HUDEP-2 (cell line): ENCODE measurements around the gene ZNF232.
"Not testable (repeated sequence)": the region's sequence is repeated elsewhere in the genome, so short reads cannot be mapped to it uniquely, and the experiment has no call there.

Source experiments
- DNase-seq, 76 experiments: peaks; one replicate each; lab custom pipeline; 2025; ENCODE audit not compliant: unreplicated experiment in 76 of 76; lab: John Stamatoyannopoulos, UW

ZNF232 gene

DNA sequence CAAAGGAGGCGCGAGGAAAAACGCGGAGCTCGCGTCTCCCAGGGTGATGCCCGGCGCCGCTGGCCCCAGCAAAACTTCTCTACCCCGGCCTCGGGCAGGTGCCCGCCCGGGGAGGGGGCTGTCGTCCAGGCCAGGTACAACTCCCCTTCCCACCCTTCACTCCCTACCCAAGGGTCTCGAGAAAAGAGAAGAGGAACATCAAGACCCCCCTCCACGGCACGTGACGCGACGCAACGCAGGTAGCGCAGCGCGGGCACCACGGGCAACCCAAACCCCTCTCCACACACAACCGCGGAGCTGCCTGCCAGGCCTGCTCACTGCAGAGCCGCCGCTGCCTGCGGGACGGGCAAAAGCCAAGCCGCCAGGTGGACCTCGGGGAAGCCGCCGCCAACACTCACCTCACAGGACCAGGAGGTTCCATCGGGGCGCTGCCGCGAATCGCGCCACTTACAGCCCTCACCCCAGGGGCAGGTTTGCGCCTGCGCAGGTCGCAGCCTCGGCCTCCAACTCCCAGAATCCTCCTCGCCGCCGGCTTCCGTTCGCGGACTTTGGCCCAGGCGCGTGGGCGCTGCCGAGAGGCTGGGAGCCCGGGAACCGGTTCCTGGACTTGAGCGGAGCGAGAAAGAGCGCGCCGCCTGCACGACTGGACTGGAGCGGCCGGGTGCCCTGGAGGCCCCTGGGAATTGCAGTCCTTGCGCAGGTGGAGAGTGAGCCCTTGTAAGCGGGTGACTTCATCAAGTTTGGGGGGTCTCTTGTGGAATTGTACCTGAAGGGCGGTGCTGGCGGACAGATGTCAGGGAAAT, at the start of gene ZNF232:
Gene ZNF232, minus strand, starts transcription at position 477 of the 803 bp plus-strand sequence. Its CDS starts 56 bp downstream, at position 421.
- DNase-seq, result peak in 75 of 76 experiments; percentile 53 to 93 (median 86)

DNA sequence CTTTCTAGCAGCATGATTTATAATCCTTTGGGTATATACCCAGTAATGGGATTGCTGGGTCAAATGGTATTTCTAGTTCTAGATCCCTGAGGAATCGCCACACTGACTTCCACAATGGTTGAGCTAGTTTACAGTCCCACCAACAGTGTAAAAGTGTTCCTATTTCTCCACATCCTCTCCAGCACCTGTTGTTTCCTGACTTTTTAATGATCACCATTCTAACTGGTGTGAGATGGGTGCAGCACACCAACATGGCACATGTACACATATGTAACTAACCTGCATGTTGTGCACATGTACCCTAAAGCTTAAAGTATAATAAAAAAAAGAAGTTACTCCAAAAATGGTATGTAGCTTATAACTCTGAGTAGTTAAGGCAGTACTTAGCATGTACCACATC, 49.0 kb upstream of the ZNF232 start:
- DNase-seq, result not testable (repeated sequence)

DNA sequence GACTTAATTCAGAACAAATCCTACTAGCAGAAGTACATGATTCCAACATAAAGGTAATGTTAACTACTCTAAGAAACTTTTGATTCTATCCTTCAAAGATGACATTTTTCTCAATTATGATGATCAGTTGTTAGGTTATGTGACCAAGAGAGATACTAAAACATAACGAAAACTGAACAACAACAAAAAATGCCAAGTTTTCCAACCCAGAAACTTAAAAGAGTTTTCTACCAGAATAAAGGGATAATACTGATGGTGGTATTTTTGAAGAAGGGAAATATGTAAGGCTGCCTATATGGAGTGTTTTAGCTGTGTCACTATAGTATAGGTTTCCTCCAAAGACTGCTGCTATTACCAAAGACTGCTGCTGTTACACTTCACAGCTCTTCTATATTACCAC, 34.4 kb upstream of the ZNF232 start:
- not testable (repeated sequence) for DNase-seq

DNA sequence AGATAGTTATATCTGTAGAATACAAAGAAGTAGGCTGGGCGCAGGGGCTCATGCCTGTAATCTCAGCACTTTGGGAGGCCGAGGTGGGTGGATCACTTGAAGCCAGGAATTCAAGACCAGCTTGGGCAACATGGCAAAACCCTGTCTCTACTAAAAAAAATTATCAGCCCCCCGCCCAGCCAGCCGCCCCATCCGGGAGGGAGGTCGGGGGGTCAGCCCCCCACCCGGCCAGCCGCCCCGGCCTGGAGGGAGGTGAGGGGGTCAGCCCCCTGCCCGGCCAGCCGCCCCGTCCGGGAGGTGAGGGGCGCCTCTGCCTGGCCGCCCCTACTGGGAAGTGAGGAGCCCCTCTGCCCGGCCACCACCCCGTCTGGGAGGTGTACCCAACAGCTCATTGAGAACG, 31.2 kb upstream of the ZNF232 start:
- DNase-seq, result not testable (repeated sequence)

DNA sequence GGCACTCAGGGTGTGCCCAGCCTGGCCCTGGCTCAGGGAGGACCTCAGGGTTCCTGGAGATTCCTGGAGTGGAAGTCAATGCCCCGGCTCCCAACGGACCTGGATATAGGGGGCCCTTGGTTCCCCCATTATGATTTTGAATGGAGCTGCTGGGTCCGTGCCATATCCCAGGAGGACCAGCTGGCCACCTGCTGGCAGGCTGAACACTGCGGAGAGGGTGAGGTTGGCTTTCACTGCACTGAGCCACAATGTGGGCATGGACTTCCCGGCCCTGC, 27.7 kb upstream of the ZNF232 start:
- no peak for DNase-seq

DNA sequence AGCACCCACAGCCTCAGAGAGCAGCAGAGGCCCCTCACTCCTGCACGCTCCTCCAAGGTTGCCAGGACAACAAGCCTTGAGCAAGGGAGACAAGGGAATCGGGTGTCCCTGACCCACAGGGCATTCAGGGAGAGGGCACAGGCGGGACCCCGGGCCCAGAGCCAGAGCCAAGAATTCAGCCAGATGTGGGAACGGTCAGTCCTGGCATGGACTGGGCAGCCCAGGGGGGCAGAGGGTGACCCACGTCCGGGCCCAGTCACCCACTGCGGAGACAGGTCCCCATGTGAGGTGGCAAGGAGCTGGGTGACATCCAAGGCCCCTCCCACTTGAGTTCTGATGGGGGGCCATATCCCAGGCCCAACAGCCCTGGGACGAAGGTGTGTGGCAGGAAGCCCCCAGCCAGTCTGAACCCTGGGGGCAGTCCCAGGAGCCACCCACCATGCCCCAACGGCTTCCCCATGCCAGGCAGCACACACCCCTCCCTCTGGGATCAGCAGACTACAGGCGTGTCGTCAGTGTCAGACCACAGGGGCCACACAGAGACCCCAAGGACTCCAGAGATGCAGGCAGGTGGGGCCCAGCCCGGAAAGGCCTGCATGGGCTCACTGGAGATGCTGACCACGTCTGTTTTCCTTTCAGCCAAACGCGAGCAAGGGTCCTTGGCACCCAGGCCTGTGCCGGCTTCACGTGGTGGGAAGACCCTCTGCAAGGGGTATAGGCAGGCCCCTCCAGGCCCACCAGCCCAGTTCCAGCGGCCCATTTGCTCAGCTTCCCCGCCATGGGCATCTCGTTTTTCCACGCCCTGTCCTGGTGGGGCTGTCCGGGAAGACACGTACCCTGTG, 27.2 kb upstream of the ZNF232 start:
- DNase-seq, result no peak

DNA sequence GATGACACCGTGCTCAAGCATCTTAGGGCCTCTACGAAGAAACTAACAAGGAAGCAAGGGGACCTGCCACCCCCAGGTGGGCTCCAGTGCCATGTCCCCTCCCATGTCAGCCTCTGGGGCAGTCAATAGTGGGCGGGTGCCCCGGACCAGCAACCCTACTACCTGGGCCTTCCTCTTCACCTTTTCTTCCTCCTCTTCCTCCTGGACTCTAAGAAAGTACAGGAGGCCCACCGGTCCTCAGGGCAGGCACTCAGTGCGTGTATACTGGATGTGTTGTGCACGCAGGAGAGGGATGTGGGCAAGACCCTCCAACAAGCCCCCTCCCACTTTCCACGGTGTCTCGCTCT, 26.5 kb upstream of the ZNF232 start:
- not testable (repeated sequence) for DNase-seq

DNA sequence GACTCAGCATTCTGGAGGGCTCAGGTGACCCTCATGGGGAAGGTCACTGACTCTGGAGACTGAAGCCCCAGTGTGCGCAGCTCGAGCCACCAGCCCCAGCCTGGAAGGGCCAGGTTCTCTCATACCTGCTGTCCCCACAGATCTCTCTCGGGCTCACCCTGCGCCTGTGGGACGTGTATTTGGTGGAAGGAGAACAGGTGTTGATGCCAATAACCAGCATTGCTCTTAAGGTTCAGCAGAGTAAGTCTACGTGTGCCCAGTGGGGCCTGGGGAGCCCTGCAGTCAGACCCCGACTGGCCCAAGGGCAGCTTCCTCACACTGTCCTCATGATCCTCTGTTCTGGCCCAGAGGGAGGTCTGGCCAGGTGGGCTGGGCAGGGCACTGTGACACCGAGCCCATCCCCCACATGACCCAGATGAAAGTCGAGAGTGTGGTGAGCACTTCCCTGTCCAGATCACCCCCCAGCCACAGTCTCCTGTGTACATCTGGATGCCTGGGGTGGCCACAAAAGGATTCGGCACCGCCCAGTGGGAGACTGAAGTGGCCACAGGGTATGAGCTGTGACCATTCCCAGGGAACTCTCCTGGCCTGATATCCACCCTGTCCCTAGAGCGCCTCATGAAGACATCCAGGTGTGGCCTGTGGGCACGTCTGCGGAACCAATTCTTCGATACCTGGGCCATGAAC, 26.0 kb upstream of the ZNF232 start:
- DNase-seq, result not testable (repeated sequence)

DNA sequence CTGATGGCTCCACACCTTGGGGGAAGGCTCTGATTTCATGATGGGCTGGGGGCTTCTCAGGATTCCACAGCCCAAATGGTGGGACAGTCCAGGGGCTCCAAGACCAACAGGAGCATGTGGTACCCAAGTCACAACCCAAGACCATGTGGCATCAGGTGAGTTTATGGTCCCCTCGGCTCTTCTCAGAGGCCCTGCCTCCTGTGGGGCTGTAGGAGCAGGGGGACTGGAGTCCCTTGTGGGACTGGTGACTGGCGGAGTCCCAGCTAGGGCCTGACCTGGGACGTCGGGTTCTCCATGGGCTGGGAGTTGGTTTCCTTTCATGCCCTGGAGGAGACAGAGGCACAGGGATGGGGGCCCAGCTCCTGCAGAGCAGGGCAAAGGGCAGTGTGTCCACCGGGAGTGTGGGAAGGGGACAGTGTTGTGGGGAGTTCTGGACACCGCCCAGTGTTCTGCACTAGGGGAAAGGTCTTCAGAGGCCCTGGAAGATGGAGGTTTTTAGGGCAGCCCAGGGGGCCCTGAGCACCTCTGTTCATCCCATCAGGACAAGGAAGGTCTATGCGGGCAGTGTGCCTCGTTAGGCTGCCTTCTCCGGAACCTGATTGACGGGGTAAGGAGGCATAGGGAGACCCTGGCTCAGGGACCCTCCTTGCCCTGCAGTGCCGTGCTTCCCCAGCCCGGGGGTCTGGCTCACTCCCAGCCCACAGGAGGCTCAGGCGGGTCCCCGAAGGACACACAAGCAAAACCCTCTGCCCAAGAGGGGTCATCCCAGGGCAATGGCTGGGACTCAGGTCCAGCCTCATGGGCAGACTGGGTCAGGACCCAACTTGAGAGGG, 25.1 kb upstream of the ZNF232 start:
- not testable (repeated sequence) for DNase-seq

DNA sequence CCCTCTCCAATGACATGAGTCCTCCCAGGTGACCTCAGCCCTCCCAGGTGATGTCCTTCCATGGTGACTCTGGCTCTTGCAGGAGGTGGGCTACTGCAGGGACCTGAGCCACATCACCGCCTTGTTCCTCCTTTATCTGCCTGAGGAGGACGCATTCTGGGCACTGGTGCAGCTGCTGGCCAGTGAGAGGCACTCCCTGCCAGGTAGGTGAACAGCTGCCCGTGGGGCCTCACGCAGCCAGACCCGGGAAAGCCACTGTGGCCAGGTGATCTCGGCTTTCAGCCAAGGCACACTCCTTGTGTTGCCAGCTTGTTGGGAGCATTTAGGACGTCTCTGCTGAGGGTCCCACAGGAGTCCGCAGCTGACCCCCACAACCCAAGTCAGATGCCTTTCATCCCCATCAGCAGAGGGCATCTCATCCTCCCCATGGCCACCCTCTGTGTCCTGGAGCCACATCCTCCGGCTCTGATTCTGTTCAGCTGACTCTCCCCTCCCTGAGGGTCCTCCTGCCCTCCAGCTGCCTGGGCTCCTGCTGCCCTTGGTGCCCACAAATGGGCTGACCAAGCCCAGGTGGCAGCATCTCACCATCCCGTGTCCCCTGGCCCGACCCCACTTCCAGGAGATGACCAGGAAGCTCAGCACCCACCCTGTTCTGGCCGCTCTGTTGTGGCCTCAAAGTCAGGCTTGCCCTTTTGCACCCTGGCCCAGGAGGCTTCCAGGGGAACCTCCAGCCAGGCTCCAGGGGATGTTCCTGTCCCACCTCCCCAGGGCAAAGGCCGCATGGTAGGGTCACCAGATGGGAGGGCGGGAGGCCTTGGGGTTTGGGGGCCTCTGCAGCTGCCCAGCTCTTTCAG, 24.3 kb upstream of the ZNF232 start:
- DNase-seq, result no peak

DNA sequence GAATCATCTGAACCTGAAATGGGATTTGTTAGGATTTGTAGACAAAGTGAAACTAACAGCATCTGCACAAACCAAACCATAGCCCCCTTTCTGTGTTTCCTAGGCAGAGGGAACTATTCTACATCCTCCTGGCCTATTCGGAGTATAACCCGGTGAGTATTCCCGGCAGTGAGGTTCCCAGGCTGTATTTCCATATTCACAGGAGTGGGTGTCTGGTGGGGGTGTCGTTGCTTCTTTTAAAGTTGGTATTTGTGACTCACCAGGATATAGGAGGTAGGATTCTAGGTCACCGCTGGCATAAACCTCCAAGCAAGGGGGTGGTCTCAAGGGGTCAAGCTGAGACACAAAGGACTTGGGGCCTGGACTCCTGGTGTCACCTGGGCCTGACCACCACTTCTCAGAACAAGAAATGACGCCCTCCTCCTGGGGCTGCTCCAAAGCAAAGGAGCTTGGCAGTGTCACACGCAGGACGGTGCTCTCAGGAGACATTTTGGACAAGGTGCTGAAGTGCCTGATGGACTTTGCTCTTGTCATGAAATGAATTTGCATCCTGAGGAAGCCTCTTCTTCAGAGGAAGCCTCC, 23.5 kb upstream of the ZNF232 start:
- not testable (repeated sequence) for DNase-seq

DNA sequence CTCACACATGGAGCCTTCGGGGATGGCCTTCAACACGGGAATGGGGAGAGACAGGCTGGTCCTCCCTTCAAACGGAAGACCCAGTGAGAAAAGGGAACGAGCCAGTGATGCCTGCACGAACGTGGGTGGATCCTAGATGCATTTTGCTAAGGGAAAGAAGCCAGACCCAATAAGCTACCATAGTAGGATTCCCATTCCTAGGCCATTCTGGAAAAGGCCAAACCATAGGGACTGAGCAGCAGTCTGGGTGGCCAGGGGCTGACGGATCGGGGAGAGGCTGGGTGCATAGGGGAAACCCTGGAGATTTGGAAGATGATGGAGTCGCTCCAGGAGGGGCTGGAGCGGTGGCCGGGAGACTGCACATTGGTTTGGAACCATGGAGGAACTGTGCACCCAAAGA, 22.9 kb upstream of the ZNF232 start:
- DNase-seq, result not testable (repeated sequence)

DNA sequence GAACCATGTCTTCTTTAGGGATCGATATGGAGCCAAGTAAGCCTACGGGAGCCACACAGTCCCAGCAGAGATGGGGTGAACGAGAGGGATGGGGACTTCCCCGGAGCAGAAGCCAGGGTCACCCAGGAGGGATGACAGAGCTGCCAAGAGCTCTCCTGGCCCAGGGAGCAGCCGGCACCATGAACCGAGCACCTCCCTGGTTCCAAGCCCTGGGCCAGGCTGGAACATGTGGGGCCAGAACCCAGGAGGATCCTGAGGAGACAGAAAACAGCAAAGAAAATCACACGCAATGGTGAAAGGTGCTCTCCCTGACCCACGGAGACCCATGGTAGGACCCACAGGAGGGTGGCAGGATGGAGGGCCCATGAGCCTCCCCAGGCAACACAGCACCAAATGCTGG, 22.3 kb upstream of the ZNF232 start:
- not testable (repeated sequence) for DNase-seq

DNA sequence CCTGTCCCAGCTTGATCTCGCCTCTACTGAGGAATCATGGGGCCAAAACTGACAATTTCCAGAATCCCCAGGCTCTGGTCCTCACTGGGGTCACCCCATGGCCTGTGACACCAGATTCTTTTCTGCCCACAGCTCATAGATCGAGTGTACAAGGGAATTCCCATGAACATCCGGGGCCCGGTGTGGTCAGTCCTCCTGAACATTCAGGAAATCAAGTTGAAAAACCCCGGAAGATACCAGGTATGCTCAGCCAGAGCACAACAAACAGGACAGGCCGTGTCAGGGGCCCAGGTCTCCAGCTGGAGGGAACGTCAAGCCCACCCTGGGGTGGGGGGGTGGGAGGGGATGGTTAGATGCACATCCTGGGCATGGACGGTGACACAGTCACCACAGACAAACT, 21.6 kb upstream of the ZNF232 start:
- DNase-seq, result no peak

DNA sequence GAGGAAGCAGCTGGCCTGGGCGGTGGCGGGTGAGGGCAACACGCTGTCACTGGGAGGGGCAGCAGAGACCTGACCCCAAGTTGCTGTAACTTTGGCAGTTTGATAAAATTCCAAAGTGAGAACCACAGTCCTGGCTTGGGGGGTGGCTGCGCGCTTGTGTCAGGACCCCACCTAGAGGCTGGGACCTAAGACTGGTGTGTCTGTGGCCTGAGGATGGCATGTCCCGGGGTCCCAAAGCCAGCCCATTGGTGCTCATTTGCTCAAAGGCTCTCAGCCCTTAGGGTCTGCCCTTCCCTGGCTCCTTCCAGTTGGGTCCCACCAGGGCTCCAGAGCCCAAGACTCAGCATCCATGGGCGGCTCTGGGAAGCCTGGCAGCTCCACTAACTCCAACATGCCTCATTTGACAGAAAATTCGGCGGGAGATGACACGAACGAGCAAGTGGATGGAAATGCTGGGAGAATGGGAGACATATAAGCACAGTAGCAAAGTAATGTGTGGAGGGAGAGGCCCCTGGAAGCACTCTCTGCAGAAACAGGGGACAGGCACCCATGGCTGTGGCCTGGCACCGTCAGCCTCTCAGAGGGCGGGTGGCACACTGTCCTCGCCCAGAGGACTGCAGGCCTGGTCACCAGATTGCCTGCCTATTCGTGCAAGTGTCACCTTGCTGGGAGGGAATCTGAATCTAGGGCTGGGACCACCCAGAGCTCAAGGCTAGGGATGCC, 21.0 kb upstream of the ZNF232 start:
- DNase-seq, result not testable (repeated sequence)

DNA sequence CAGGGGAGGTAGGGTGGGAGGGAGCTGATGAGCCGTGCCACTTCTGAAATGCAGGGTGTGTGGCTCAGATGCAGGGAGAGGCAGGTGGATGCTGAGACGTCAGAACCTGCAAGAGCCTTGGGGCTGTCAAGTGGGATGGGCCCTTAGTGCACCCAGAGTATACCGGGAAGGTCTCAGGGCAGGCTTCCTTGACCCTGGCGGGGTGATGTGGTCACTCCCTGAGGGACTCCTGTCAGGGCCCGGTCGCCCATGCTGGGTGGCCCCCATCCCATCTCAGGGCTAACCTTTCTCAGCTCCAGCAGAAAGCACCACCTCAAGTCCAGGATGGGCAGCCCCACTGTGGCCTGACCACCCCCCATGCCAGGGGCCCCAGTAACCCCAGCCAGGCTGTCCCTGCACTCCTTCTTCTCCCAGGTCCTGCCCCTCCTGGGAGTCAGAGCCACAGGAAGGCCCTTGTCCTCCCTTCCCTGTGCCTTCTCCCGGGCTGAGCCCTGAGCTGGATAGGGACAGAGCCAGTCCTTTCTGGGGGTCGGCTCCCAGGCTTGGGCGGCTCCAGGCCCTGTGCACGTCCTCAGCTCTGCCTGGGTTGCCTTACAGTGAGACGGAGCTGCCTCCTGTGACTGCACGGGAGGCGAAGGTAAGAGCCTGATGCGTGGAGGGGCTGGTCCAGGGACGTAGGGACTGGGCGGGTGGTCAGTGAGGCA, 20.3 kb upstream of the ZNF232 start:
- DNase-seq, result not testable (repeated sequence)

DNA sequence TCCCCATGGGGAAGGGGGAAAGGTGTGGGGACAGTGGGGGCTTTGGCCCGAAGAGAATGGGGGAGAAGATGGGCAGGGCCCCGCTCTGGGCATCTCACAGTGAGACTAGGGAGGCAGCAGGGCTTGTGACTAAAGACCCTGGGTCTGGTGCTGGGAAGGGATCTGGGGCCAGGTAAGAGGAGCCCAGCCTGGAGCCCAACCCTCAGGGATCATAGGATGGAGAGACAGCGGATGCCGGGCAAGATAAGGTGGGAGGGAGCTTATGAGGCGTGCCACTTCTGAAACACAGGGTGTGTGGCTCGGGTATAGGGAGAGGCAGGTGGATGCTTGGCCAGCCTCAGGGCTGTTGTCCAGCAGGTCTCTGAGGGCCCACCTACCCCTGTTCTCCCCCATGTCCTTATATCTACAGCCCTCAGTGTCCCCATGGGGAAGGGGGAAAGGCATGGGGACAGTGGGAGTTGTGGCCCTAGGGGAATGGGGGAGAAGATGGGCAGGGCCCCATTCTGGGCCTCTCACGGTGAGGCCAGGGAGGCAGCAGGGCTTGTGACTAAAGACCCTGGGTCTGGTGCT, 19.6 kb upstream of the ZNF232 start:
- no peak for DNase-seq

DNA sequence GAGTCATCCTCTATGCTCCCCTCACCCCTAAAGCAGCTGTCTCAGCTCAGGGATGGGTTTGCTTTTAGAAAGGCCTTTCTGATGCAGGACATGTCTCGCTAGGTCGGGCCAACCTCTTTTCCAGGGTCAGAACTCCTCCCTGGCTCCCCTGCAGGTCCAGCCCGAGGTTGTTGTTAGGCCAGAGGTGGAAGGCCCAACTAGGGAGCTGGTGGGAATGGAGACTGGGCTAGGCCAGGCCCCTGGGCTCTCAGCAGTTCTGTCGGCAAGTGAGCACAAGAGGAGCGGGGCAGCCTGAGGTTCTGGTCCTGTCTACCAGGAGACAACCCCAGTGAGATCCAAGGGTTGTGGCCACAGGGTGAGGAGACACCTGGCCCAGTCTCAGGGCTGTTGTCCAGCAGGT, 19.0 kb upstream of the ZNF232 start:
- not testable (repeated sequence) for DNase-seq
